Measurements from ENCODE around the gene RXRA.

RXRA gene

DNA sequence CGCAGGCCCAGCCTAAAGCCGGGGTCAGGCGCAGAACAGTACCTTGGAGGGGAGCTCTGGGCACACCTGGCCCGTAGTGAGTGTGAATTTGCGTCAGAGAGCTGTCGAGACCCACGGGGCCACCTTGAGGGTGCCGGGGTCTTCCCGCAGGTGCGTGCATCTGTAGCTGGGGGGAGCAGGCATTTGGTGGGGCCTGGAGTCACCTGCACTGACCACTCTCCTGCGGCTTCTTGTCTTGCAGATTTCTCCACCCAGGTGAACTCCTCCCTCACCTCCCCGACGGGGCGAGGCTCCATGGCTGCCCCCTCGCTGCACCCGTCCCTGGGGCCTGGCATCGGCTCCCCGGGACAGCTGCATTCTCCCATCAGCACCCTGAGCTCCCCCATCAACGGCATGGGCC, 75.1 kb downstream of the RXRA start:
- no peak overlapping the region for H3K4me3 ChIP-seq (ENCODE audit: low read depth, low read length)
- no peak overlapping the region for H3K27ac ChIP-seq
- H3K36me3 ChIP-seq = peaks cover 3% of the 10 kb centered on the region; the same call in 1 of the 2 replicates
- no peak for DNase-seq
- TF ChIP-seq, protein P1, sequence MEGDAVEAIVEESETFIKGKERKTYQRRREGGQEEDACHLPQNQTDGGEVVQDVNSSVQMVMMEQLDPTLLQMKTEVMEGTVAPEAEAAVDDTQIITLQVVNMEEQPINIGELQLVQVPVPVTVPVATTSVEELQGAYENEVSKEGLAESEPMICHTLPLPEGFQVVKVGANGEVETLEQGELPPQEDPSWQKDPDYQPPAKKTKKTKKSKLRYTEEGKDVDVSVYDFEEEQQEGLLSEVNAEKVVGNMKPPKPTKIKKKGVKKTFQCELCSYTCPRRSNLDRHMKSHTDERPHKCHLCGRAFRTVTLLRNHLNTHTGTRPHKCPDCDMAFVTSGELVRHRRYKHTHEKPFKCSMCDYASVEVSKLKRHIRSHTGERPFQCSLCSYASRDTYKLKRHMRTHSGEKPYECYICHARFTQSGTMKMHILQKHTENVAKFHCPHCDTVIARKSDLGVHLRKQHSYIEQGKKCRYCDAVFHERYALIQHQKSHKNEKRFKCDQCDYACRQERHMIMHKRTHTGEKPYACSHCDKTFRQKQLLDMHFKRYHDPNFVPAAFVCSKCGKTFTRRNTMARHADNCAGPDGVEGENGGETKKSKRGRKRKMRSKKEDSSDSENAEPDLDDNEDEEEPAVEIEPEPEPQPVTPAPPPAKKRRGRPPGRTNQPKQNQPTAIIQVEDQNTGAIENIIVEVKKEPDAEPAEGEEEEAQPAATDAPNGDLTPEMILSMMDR (IDR thresholded peaks at IDR 0.05; ENCODE audit: low read depth, low read length) = no peak
- H3K27me3 ChIP-seq (ENCODE audit: insufficient read depth, low read depth, severe bottlenecking) = no peaks in the 10 kb centered on the region
- H3K9me3 ChIP-seq (ENCODE audit: severe bottlenecking) = peaks cover 7% of the 10 kb centered on the region

DNA sequence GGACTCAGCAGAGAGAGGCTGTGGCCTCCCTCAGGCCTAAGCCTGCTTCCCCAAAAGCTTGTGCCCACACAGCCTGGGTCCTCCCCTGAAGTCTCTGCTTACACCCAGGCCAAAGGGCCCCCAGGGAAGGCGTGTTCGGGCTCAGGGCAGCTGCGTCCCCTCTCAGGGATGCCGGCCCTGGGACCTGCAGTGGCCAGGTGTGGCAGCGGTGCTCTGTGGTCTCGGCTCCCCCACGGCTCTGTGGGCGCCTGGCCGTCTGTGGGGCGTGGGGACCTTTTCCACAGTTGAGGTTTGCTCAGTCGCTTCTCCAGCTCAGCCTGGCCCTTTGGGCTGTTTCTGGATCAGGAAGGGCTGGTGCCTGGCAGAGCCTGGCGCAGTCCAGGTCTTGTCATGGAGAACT, 75.9 kb downstream of the RXRA start:
- Histone ChIP-seq H3K27me3 (ENCODE audit: insufficient read depth, low read depth, severe bottlenecking) (no peaks in the 10 kb centered on the region), H3K27ac (no peak overlapping the region), H3K4me3 (ENCODE audit: low read depth, low read length) (no peak overlapping the region), H3K36me3 (peaks cover 3% of the 10 kb centered on the region; the same call in 1 of the 2 replicates), H3K9me3 (ENCODE audit: severe bottlenecking) (peaks cover 7% of the 10 kb centered on the region)
- TF ChIP-seq, protein P1 (IDR thresholded peaks at IDR 0.05; ENCODE audit: low read depth, low read length) = no peak
- DNase-seq = no peak

DNA sequence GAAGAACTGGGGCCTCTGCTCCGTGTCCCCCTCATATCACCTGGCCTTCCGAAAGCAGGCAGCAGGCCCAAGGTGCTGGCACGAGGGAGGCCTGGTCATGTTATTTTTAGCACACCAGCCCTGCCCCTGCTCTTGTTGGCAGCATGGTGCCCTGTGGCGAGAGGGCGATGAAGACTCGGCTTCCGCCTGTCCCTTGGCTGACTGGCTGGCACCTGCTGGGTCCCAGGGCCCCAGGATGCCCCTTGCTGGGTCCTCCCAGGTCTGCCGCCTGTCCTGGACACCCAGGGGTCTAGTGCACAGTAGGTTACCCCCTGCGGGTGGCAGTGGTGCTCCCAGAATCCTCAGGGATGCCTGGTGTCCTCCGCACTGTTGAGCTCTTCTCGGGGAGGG, 77.0 kb downstream of the RXRA start:
- no peak overlapping the region for H3K4me3 ChIP-seq (ENCODE audit: low read depth, low read length)
- H3K9me3 ChIP-seq (ENCODE audit: severe bottlenecking) = peaks cover 7% of the 10 kb centered on the region
- H3K27ac ChIP-seq = no peak overlapping the region
- TF ChIP-seq, protein P1 (IDR thresholded peaks at IDR 0.05; ENCODE audit: low read depth, low read length) = 0 out of 2 replicates have a peak, but pooled peaks have one; percentile 4
- no peak for DNase-seq
- H3K36me3 ChIP-seq = peaks cover 5% of the 10 kb centered on the region; the same call in 1 of the 2 replicates
- no peaks in the 10 kb centered on the region for H3K27me3 ChIP-seq (ENCODE audit: insufficient read depth, low read depth, severe bottlenecking)

DNA sequence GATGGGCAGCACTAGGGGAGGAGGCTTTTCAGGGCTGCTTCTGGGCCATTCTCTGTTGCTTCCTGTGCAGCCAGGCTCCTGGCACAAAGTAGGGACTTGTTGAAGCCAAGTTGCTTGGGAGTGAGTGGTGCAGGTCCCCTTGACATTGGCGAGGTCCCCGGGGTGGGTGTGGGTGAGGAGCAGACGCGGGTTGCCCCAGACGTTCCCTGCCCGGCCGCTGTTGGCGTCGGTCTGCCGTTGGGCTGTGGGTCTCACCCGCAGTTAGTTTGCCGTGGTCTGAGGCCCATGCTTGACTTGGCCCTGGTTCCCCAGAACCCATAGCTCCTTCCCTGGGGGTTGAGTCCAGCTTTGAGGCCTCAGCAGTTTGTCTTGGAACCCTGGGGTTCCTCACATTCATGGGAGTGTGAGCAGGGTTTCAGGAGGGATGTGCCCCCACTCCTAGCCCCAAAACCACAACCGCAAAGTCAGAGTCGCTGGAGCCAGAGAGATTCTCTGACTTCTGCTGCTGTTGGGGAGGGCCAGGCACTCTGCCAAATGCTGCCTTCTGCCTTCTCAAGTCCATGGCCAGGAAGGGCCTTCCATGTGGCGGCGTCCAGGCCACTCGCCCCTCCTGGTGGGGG, 77.5 kb downstream of the RXRA start:
- H3K27ac ChIP-seq = no peak overlapping the region
- no peak for DNase-seq
- no peaks in the 10 kb centered on the region for H3K27me3 ChIP-seq (ENCODE audit: insufficient read depth, low read depth, severe bottlenecking)
- H3K4me3 ChIP-seq (ENCODE audit: low read depth, low read length) = no peak overlapping the region
- H3K36me3 ChIP-seq = peaks cover 10% of the 10 kb centered on the region
- TF ChIP-seq, protein P1 (IDR thresholded peaks at IDR 0.05; ENCODE audit: low read depth, low read length) = no peak
- peaks cover 7% of the 10 kb centered on the region for H3K9me3 ChIP-seq (ENCODE audit: severe bottlenecking)

DNA sequence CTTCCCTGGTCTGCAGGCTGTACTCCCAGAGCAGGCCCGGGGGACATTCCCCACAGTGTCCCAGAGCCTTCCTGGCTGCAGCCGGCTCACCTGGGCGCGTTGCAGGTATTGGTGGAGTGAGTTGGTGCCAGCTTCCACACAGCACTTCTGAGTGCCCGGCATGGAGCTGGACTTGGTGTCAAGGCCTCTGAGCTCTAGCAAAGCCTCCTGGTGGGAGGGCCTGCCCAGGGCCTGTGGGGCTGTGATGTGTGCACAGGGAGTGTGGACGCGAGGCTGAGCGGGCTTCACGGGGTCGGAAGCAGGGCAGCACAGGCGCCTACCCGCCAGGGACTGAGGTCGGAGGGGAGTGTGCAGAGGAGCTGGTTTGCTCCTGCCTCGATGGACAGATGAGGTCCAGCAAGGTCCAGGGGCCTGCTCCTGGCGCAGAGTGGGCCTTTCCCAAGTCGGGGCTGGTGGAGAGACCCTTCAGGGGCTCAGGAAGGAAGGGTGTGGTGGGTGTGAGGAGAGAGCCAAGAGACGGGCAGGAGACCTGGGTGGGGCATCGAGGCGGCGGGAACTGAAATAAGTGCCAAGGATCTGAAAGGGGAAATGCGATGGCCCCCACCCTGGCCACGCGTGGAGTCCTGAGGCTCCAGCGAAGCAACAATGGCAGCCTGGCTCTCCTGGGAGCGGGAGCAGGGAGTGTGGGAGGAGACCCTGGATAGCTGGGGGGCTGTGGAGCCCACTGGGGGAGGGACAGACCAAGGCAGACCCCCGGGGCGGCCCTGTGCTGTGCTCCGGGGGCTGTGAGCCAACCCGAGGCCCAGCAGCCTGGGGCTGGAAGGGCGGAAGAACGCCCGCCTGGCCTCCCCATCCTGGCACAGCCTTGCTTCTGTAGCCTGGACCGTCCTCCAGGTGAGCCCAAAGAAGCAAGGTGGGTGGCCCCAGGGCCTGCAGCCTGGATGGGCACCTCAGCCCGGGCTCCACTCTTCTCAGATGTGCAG, 78.4 kb downstream of the RXRA start:
- Histone ChIP-seq H3K4me3 (ENCODE audit: low read depth, low read length) (no peak overlapping the region), H3K9me3 (ENCODE audit: severe bottlenecking) (no peaks in the 10 kb centered on the region), H3K27me3 (ENCODE audit: insufficient read depth, low read depth, severe bottlenecking) (no peaks in the 10 kb centered on the region), H3K27ac (no peak overlapping the region), H3K36me3 (peaks cover 19% of the 10 kb centered on the region)
- TF ChIP-seq, protein P1 (IDR thresholded peaks at IDR 0.05; ENCODE audit: low read depth, low read length) = no peak
- no peak for DNase-seq

Data from WERI-Rb-1 (cell line).